GM12878 (cell line): Measurements from ENCODE around the gene PRF1. TPM values are rescaled to one million over a fixed set of nuclear protein-coding genes. Genes with fewer than 3 reads are reported as not detected.
A peak's percentile ranks its signal among the peaks of the same experiment; 100 is the strongest.

Experiments used
- BCL3 ChIP-seq: IDR thresholded peaks from 2 replicates; pipeline ENCODE4 v1.6.1; 2011; ENCODE audit warnings: borderline replicate concordance, low read depth, mild to moderate bottlenecking, moderate library complexity, low read length; ENCODE audit not compliant: insufficient read depth, poor library complexity, severe bottlenecking
- CUX1 ChIP-seq: IDR thresholded peaks from 2 replicates; pipeline ENCODE4 v1.6.1; 2012; ENCODE audit warnings: improper control_type of control experiment, low read depth, low read length; ENCODE audit not compliant: insufficient replicate concordance
- EZH2 ChIP-seq: IDR thresholded peaks from 2 replicates; pipeline ENCODE4 v1.6.1; 2012; ENCODE audit warnings: low read depth, mild to moderate bottlenecking, control low read depth, inconsistent platforms, low read length, borderline replicate concordance; ENCODE audit not compliant: control insufficient read depth
- FOXK2 ChIP-seq: fragments of 450-650 bp; IDR thresholded peaks from 2 replicates; pipeline ENCODE4 v1.6.1; 2017; ENCODE audit warnings: mild to moderate bottlenecking, moderate library complexity
- FOXM1 ChIP-seq: IDR thresholded peaks from 2 replicates; pipeline ENCODE4 v1.6.1; 2012; ENCODE audit warnings: low read depth, mild to moderate bottlenecking, inconsistent platforms, low read length, moderate library complexity
- HDAC2 ChIP-seq: fragments of 200-600 bp; sonication (generic); IDR thresholded peaks from 2 replicates; pipeline ENCODE4 v1.6.1; 2017
- IRF4 ChIP-seq: IDR thresholded peaks from 2 replicates; pipeline ENCODE4 v1.6.1; 2011; ENCODE audit warnings: low read depth, low read length
- NFIC ChIP-seq: IDR thresholded peaks from 2 replicates; pipeline ENCODE4 v1.6.1; 2012; ENCODE audit warnings: low read depth, mild to moderate bottlenecking, inconsistent platforms, low read length, moderate library complexity
- RELB ChIP-seq: fragments of 450-650 bp; IDR thresholded peaks from 2 replicates; pipeline ENCODE4 v1.6.1; 2017; ENCODE audit warnings: low read depth, mild to moderate bottlenecking, moderate library complexity
- REST ChIP-seq: IDR thresholded peaks from 2 replicates; pipeline ENCODE4 v1.6.1; 2012; ENCODE audit warnings: mild to moderate bottlenecking, low read depth, low read length
- SIN3A ChIP-seq: IDR thresholded peaks from 2 replicates; pipeline ENCODE4 v1.6.1; 2012; ENCODE audit warnings: low read depth, low read length, improper control_type of control experiment
- SMARCA5 ChIP-seq: fragments of 450-650 bp; IDR thresholded peaks from 2 replicates; pipeline ENCODE4 v1.6.1; 2017; ENCODE audit warnings: mild to moderate bottlenecking
- SRF ChIP-seq, 2 experiments: IDR thresholded peaks; 2 replicates each; pipeline ENCODE4 v1.6.1; 2011; ENCODE audit warnings: low read depth in 2 of 2, low read length in 2 of 2, mild to moderate bottlenecking in 1 of 2, moderate library complexity in 1 of 2
- TBL1XR1 ChIP-seq: IDR thresholded peaks from 2 replicates; pipeline ENCODE4 v1.6.1; 2012; ENCODE audit warnings: low read depth, low read length, improper control_type of control experiment
- ZBTB33 ChIP-seq: fragments of 450-650 bp; IDR thresholded peaks from 2 replicates; pipeline ENCODE4 v1.6.1; 2017; ENCODE audit warnings: mild to moderate bottlenecking
- ZNF274 ChIP-seq: IDR thresholded peaks from one replicate; pipeline ENCODE4 v1.8.0; 2011; ENCODE audit not compliant: insufficient read length, insufficient read depth
- ZNF384 ChIP-seq: IDR thresholded peaks from 2 replicates; pipeline ENCODE4 v1.6.1; 2012; ENCODE audit warnings: low read depth, mild to moderate bottlenecking, low read length, improper control_type of control experiment, borderline replicate concordance
- polyA plus RNA-seq, 11 experiments: library from polyadenylated mRNA; depleted of rRNA in 4 of 11; unstranded in 6 of 11; stranded (reverse) in 5 of 11; fragments of >200 nt; fragmentation: Nextera tagmentation in 4 of 11; fragmentation: Illumina TruSeq in 1 of 11; extraction: Ambion mirVana in 4 of 11; extraction: Trizol in 1 of 11; gene quantifications; 1 replicate in 1 of 11; 2 replicates in 10 of 11; pipeline versions ENCODE4 v1.2.1 to v1.2.3, GENCODE V29; 2011 to 2016; ENCODE audit warnings: inconsistent platforms in 2 of 11, missing spikeins in 2 of 11, low read depth in 1 of 11
- total RNA-seq, 4 experiments: library from RNA; depleted of rRNA in 3 of 4; stranded (reverse); fragments of >200 nt in 3 of 4; fragmentation: Illumina TruSeq in 1 of 4; extraction: Trizol in 1 of 4; gene quantifications; 2 replicates each; pipeline versions ENCODE4 v1.2.1 to v1.2.3, GENCODE V29; 2013 to 2021

Gene PRF1
- total and polyA plus RNA-seq, 10 of the 15 experiments (the other 5 are each of a cell fraction or from before 2014, with no cell fraction given) = 0.84 to 15.7 (median 1.3) TPM

GRCh38 chr10:70588255-70588654, 14.3 kb downstream of the PRF1 start (continued):
- TF ChIP-seq CUX1 = no peak
- TF ChIP-seq ZNF384 = no peak
- TF ChIP-seq IRF4 = no peak
- no peak for TF ChIP-seq SIN3A
- no peak for TF ChIP-seq BCL3
- no peak for TF ChIP-seq SMARCA5
- no peak; the same call in 1 of the 2 replicates for TF ChIP-seq FOXM1
- TF ChIP-seq HDAC2 = no peak
- TF ChIP-seq EZH2 = no peak
- TF ChIP-seq FOXK2 = no peak
- peak; percentile 60; the same call in 1 of the 2 replicates for TF ChIP-seq RELB
- no peak for TF ChIP-seq TBL1XR1
- peak; percentile 36; the same call in 1 of the 2 replicates for TF ChIP-seq NFIC
- TF ChIP-seq REST = no peak
- no peak for TF ChIP-seq SRF (IDR thresholded peaks at IDR 0.05; ENCODE audit: low read depth in 2 of 2, low read length in 2 of 2)
- no peak for TF ChIP-seq ZBTB33
- no peak for TF ChIP-seq ZNF274
